IMR-90 (cell line): Measurements from ENCODE around the gene EFNA5. TPM values are rescaled to one million over a fixed set of nuclear protein-coding genes. Genes with fewer than 3 reads are reported as not detected.

ENCODE experiments used
- ATAC-seq: fragments of 200-7000 bp; cut with Tn5 transposase; 2 replicates; pipeline ENCODE4 v1.9.1; 2020; ENCODE audit warnings: low read depth, mild to moderate bottlenecking, moderate library complexity
- BruUV-seq: library from RNA; stranded (reverse); fragments of 400-500 nt; replicated peaks from 2 replicates; lab custom pipeline; 2021; lab: Mats Ljungman, UMichigan
- CTCF ChIA-PET: fragments of 300-600 bp; formaldehyde crosslinking; extraction: SDS; loops from one replicate; lab custom pipeline; 2021; ENCODE audit warnings: antibody characterized with exemption; lab: Yijun Ruan, JAX
- POLR2A ChIA-PET: fragments of 300-600 bp; sonication (Branson Sonifier 250); formaldehyde crosslinking; loops from one replicate; lab custom pipeline; 2022; ENCODE audit warnings: antibody characterized with exemption; ENCODE audit not compliant: unreplicated experiment; lab: Charles Lee
- DNase-seq: peaks from one replicate; pipeline ENCODE4 v3.0.0; 2013
- H2AFZ ChIP-seq: replicated peaks from 2 replicates; pipeline ENCODE3; 2013; ENCODE audit warnings: low read length, mild to moderate bottlenecking; ENCODE audit not compliant: poor library complexity
- H2AK5ac ChIP-seq: 2 replicates; pipeline ENCODE4 v1.6.1; 2013; ENCODE audit warnings: low read depth, low read length, inconsistent platforms
- H2AK9ac ChIP-seq: replicated peaks from 2 replicates; pipeline ENCODE3; 2013; ENCODE audit warnings: mild to moderate bottlenecking, low read depth, low read length, moderate library complexity; ENCODE audit not compliant: poor library complexity
- H2BK120ac ChIP-seq: 2 replicates; pipeline ENCODE4 v1.6.1; 2013; ENCODE audit warnings: low read depth, low read length, inconsistent platforms
- H2BK15ac ChIP-seq: 3 replicates; pipeline ENCODE4 v1.6.1; 2013; ENCODE audit warnings: low read depth, low read length, inconsistent platforms
- H2BK20ac ChIP-seq: 2 replicates; pipeline ENCODE4 v1.6.1; 2013; ENCODE audit warnings: low read depth, mild to moderate bottlenecking, inconsistent platforms, low read length, moderate library complexity
- H2BK5ac ChIP-seq: 2 replicates; pipeline ENCODE4 v1.6.1; 2013; ENCODE audit warnings: mild to moderate bottlenecking, low read depth, low read length, inconsistent platforms; ENCODE audit not compliant: poor library complexity, severe bottlenecking
- H3K14ac ChIP-seq: replicated peaks from 2 replicates; pipeline ENCODE4 v1.6.1; 2013; ENCODE audit warnings: low read depth, low read length, inconsistent platforms
- H3K18ac ChIP-seq: 2 replicates; pipeline ENCODE4 v1.6.1; 2013; ENCODE audit warnings: low read depth, low read length, control low read depth
- H3K23ac ChIP-seq: 2 replicates; pipeline ENCODE4 v1.6.1; 2013; ENCODE audit warnings: low read depth, low read length, inconsistent platforms
- H3K27ac ChIP-seq: 2 replicates; pipeline ENCODE4 v1.5.1; 2013; ENCODE audit warnings: mild to moderate bottlenecking, control low read depth, low read length; ENCODE audit not compliant: insufficient read depth
- H3K27me3 ChIP-seq: 2 replicates; pipeline ENCODE4 v1.6.1; 2013; ENCODE audit warnings: low read length; ENCODE audit not compliant: control insufficient read depth, insufficient read depth
- H3K36me3 ChIP-seq: 2 replicates; pipeline ENCODE4 v1.6.1; 2013; ENCODE audit warnings: low read length, mixed read lengths; ENCODE audit not compliant: control insufficient read depth, insufficient read depth
- H3K4ac ChIP-seq: 2 replicates; pipeline ENCODE4 v1.6.1; 2013; ENCODE audit warnings: low read depth, low read length, inconsistent platforms
- H3K4me1 ChIP-seq: 2 replicates; pipeline ENCODE4 v1.6.1; 2013; ENCODE audit warnings: low read length, mixed read lengths; ENCODE audit not compliant: control insufficient read depth, insufficient read depth
- H3K4me2 ChIP-seq: 2 replicates; pipeline ENCODE4 v1.6.1; 2013; ENCODE audit warnings: low read depth, mild to moderate bottlenecking, control low read depth, low read length, moderate library complexity
- H3K4me3 ChIP-seq: 2 replicates; pipeline ENCODE4 v1.5.1; 2013; ENCODE audit warnings: low read depth, mild to moderate bottlenecking, control low read depth, low read length, moderate library complexity; ENCODE audit not compliant: insufficient read depth
- H3K56ac ChIP-seq: 2 replicates; pipeline ENCODE4 v1.6.1; 2013; ENCODE audit warnings: low read length, inconsistent platforms; ENCODE audit not compliant: insufficient read depth; ENCODE audit errors: extremely low read depth
- H3K79me1 ChIP-seq, 2 experiments: 2 replicates each; pipeline ENCODE4 v1.6.1; 2013; ENCODE audit warnings: low read length in 2 of 2, inconsistent platforms in 1 of 2, low read depth in 1 of 2
- H3K9ac ChIP-seq: 2 replicates; pipeline ENCODE4 v1.6.1; 2013; ENCODE audit warnings: low read depth, low read length, control low read depth
- H3K9me1 ChIP-seq: 2 replicates; pipeline ENCODE4 v1.6.1; 2013; ENCODE audit warnings: low read length, inconsistent platforms; ENCODE audit not compliant: insufficient read depth
- H3K9me3 ChIP-seq: 2 replicates; pipeline ENCODE4 v1.6.1; 2013; ENCODE audit warnings: low read length; ENCODE audit not compliant: control insufficient read depth, insufficient read depth
- H4K20me1 ChIP-seq: 2 replicates; pipeline ENCODE4 v1.6.1; 2013; ENCODE audit warnings: low read length, inconsistent platforms; ENCODE audit not compliant: insufficient read depth
- H4K5ac ChIP-seq: 2 replicates; pipeline ENCODE4 v1.6.1; 2013; ENCODE audit warnings: mild to moderate bottlenecking, low read depth, low read length, control low read depth
- H4K8ac ChIP-seq, 2 experiments: 2 replicates each; pipeline ENCODE4 v1.6.1; 2013; ENCODE audit warnings: low read depth in 2 of 2, low read length in 2 of 2, control low read depth in 1 of 2, inconsistent platforms in 1 of 2
- H4K91ac ChIP-seq: 2 replicates; pipeline ENCODE4 v1.6.1; 2013; ENCODE audit warnings: low read depth, low read length, inconsistent platforms; ENCODE audit not compliant: insufficient read depth
- FOS ChIP-seq: fragments of 150-350 bp; IDR thresholded peaks from 2 replicates; pipeline ENCODE4 v1.6.1; 2016; ENCODE audit warnings: low read depth, low read length
- MAFK ChIP-seq: IDR thresholded peaks from 2 replicates; pipeline ENCODE4 v1.6.1; 2012; ENCODE audit warnings: low read depth, low read length, improper control_type of control experiment
- NFE2L2 ChIP-seq: fragments of 150-350 bp; IDR thresholded peaks from 2 replicates; pipeline ENCODE4 v1.6.1; 2016; ENCODE audit warnings: low read depth, mild to moderate bottlenecking, low read length
- POLR2A ChIP-seq: IDR thresholded peaks from 2 replicates; pipeline ENCODE4 v1.6.1; 2012; ENCODE audit warnings: mild to moderate bottlenecking, low read depth, low read length
- RAD21 ChIP-seq: IDR thresholded peaks from 2 replicates; pipeline ENCODE4 v1.6.1; 2012; ENCODE audit warnings: low read length, improper control_type of control experiment
- RFX5 ChIP-seq: IDR thresholded peaks from 2 replicates; pipeline ENCODE4 v1.8.0; 2012; ENCODE audit warnings: low read depth, mild to moderate bottlenecking, low read length, moderate library complexity
- SMC3 ChIP-seq: fragments of 150-350 bp; IDR thresholded peaks from 2 replicates; pipeline ENCODE4 v1.6.1; 2016; ENCODE audit warnings: low read depth, mild to moderate bottlenecking, antibody characterized with exemption, low read length, moderate library complexity
- WGBS, 2 experiments: methylation state at CpG; one replicate each; pipeline versions ENCODE4 v1.1.5 to v1.1.7; 2013; ENCODE audit warnings: missing lambda C conversion rate in 2 of 2; ENCODE audit not compliant: insufficient read length in 1 of 2; ENCODE audit errors: extremely low coverage in 2 of 2; 5-methylcytosine and 5-hydroxymethylcytosine counted together
- dilution Hi-C: fragments of 300-500 bp; cut with HindIII; formaldehyde crosslinking; loops from one replicate; pipeline ENCODE4 v1.14.3; 2018; ENCODE audit warnings: low sequenced_read_pairs; ENCODE audit not compliant: unreplicated experiment
- in situ Hi-C: fragments of 300-500 bp; cut with MboI; formaldehyde crosslinking; loops from 3 replicates; pipeline ENCODE4 v1.14.3; 2019; ENCODE audit warnings: low sequenced_read_pairs, inconsistent platforms, mixed read lengths
- intact Hi-C: fragments of 100-400 bp; cut with micrococcal nuclease; formaldehyde crosslinking; loops from 2 replicates; pipeline ENCODE4 v1.10.0; 2022
- polyA plus RNA-seq, 3 experiments: library from polyadenylated mRNA; depleted of rRNA; stranded (reverse); fragments of >200 nt; gene quantifications; 2 replicates each; pipeline ENCODE4 v1.2.3, GENCODE V29; 2012; ENCODE audit warnings: low replicate concordance in 1 of 3
- total RNA-seq: library from RNA; depleted of rRNA; stranded (reverse); fragments of >200 nt; gene quantifications from 2 replicates; pipeline ENCODE4 v1.2.3, GENCODE V29; 2012
- TF ChIP-seq, protein P1 (sequence below): fragments of 150-350 bp; IDR thresholded peaks from 2 replicates; pipeline ENCODE4 v1.6.1; 2016; ENCODE audit warnings: low read depth, mild to moderate bottlenecking, low read length, moderate library complexity, borderline replicate concordance
- TF ChIP-seq, protein P2 (sequence below): fragments of 150-350 bp; IDR thresholded peaks from 2 replicates; pipeline ENCODE4 v1.6.1; 2017; ENCODE audit warnings: mild to moderate bottlenecking, antibody characterized with exemption, low read length, low read depth

EFNA5 gene
- total and polyA plus RNA-seq, 2 of the 4 experiments (the other 2 are of a cell fraction) = 1.5 to 1.6 TPM

DNA sequence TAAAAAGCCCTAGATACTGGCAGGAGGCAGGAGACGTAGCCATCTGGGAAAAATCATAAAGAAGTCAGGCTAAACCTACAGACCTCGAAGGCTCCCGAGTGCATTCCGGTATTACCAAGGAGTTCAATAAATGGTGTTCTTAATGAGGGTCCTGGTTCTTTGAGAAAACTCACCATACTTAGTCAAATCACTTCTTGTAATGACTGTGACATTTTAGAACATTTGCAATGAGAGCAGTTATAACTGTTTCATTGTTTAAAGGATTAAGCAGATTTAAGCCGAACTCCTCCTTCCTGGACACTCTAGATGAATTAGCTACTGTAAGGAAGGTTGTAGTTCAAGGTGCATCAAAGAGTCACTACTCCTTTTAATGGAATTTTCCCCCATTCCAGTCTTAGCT lies 67.8 kb downstream of the EFNA5 start:
- Histone ChIP-seq H2AK5ac (no peak overlapping the region), H3K4me3 (no peak overlapping the region), H3K9ac (no peak overlapping the region), H2AK9ac (no peak overlapping the region), H2BK15ac (no peak overlapping the region), H2BK5ac (no peak overlapping the region), H3K79me1 (no peaks in the 10 kb centered on the region; a peak in 1 of 4 replicates), H3K18ac (no peak overlapping the region), H2BK20ac (no peak overlapping the region), H2AFZ (no peak overlapping the region), H2BK120ac (no peak overlapping the region), H3K27ac (no peak overlapping the region), H4K8ac (no peak overlapping the region), H3K36me3 (no peaks in the 10 kb centered on the region), H4K5ac (no peak overlapping the region), H3K4me2 (no peak overlapping the region), H4K20me1 (no peaks in the 10 kb centered on the region), H3K27me3 (no peaks in the 10 kb centered on the region), H3K4me1 (0 out of 2 replicates have a peak, but pooled peaks cover 2% of the 10 kb centered on the region), H3K9me3 (no peaks in the 10 kb centered on the region), H3K23ac (no peak overlapping the region), H3K4ac (no peak overlapping the region), H3K9me1 (no peaks in the 10 kb centered on the region), H3K56ac (no peak overlapping the region), H3K14ac (no peak overlapping the region), H4K91ac (no peak overlapping the region)
- intact Hi-C loops = no loop called here
- dilution Hi-C loops = no loop called here
- DNase-seq (no peak), ATAC-seq (no peak)
- ChIA-PET POLR2A (no interaction called here), CTCF (no interaction called here)
- BruUV-seq = no TSS peak
- in situ Hi-C loops = no loop called here
- TF ChIP-seq NFE2L2 (no peak), POLR2A (no peak), MAFK (no peak), FOS (no peak), RAD21 (no peak), RFX5 (no peak), SMC3 (no peak)
- TF ChIP-seq, protein P1, sequence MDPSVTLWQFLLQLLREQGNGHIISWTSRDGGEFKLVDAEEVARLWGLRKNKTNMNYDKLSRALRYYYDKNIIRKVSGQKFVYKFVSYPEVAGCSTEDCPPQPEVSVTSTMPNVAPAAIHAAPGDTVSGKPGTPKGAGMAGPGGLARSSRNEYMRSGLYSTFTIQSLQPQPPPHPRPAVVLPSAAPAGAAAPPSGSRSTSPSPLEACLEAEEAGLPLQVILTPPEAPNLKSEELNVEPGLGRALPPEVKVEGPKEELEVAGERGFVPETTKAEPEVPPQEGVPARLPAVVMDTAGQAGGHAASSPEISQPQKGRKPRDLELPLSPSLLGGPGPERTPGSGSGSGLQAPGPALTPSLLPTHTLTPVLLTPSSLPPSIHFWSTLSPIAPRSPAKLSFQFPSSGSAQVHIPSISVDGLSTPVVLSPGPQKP = no peak
- TF ChIP-seq, protein P2, sequence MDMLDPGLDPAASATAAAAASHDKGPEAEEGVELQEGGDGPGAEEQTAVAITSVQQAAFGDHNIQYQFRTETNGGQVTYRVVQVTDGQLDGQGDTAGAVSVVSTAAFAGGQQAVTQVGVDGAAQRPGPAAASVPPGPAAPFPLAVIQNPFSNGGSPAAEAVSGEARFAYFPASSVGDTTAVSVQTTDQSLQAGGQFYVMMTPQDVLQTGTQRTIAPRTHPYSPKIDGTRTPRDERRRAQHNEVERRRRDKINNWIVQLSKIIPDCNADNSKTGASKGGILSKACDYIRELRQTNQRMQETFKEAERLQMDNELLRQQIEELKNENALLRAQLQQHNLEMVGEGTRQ = no peak
- 100% methylated on average over 1 of the region's 5 CpGs; no CpG with 5 or more reads in 1 of the 2 experiments for WGBS, 2 experiments
